Kidney epithelial cell (primary cell): ENCODE results near the gene PIGK. TPM values are rescaled to one million over a fixed set of nuclear protein-coding genes. Genes with fewer than 3 reads are reported as not detected.
A peak's percentile ranks its signal among the peaks of the same experiment; 100 is the strongest.
"Not testable (repeated sequence)": the region's sequence is repeated elsewhere in the genome, so short reads cannot be mapped to it uniquely, and the experiment has no call there.

ENCODE experiments used
- DNase-seq: peaks from one replicate; pipeline ENCODE4 v3.0.0-alpha.2; 2010; ENCODE audit warnings: low read depth
- H3K27me3 ChIP-seq: 2 replicates; pipeline ENCODE4 v1.6.0; 2011; ENCODE audit warnings: low read length; ENCODE audit not compliant: control insufficient read depth, insufficient read depth
- H3K36me3 ChIP-seq: 2 replicates; pipeline ENCODE4 v1.5.1; 2011; ENCODE audit warnings: low read length; ENCODE audit not compliant: control insufficient read depth, insufficient read depth
- H3K4me3 ChIP-seq: 2 replicates; pipeline ENCODE4 v1.5.1; 2011; ENCODE audit warnings: low read depth, mild to moderate bottlenecking, control low read depth, low read length
- CTCF ChIP-seq: IDR thresholded peaks from 2 replicates; pipeline ENCODE4 v1.5.1; 2011; ENCODE audit warnings: mild to moderate bottlenecking, moderate library complexity, low read length, control low read depth, inconsistent platforms; ENCODE audit not compliant: insufficient read depth, poor library complexity, severe bottlenecking
- total RNA-seq: library from RNA; depleted of rRNA; stranded (reverse); fragments of >200 nt; gene quantifications from 2 replicates; pipeline ENCODE4 v1.2.3, GENCODE V29; 2015

Gene PIGK
- total RNA-seq, 1 donor from 2014 or later, result 20.1 TPM

DNA sequence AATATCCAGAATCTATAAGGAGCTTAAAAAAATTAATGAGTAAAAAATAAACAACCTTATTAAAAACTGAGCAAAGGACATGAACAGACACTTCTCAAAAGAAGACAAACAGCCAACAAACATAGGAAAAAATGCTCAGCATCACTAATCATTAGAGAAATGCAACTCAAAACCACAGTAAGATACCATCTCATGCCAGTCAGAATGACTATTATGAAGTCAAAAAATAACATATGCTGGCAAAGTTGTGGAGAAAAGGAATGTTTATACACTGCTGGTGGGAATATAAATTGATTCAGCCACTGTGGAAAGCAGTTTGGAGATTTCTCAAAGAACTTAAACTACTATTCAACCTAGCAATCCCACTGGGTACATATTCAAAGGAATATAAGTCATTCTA, 25.3 kb downstream of the PIGK start:
- DNase-seq, result no peak
- TF ChIP-seq CTCF, result no peak
- Histone ChIP-seq H3K27me3 (no peaks in the 10 kb centered on the region), H3K36me3 (no peaks in the 10 kb centered on the region), H3K4me3 (no peak overlapping the region)

DNA sequence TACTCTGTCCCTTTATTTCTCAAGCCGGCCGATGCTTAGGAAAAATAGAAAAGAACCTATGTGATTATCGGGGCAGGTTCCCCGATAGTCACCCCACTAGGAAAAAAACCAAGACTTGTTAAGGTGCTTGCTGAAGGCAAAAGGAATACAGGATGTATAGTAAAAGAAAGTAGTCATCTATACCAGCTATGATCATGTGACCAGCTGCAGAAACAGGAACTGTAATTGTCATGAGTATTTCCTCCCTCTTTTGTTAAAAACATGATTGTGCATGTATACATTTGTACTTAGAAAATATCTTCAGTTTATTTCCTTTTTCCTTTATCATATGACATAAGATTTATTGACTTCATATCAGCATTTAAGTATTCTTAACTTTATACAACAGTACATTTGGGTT, 30.5 kb downstream of the PIGK start:
- no peak overlapping the region for H3K4me3 ChIP-seq
- no peak for DNase-seq
- no peaks in the 10 kb centered on the region for H3K27me3 ChIP-seq
- H3K36me3 ChIP-seq, result no peaks in the 10 kb centered on the region
- TF ChIP-seq CTCF, result no peak

DNA sequence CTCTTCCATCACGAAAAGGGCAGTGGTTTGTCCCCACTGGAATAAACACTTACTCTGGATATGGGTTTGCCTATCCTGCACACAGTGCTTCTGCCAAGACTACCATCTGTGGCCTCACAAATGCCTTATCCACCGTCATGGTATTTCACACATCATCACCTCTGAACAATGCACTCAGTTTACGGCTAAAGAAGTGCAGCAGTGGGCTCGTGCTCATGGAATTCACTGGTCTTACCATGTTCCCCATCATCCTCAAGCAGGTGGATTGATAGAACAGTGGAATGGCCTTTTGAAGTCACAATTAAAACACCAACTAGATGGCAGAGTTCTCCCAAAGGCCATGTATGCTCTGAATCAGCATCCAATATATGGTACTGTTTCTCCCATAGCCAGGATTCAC, 32.3 kb downstream of the PIGK start:
- peak; percentile 5 for DNase-seq
- not testable (repeated sequence) for H3K36me3 ChIP-seq, H3K27me3 ChIP-seq, H3K4me3 ChIP-seq

DNA sequence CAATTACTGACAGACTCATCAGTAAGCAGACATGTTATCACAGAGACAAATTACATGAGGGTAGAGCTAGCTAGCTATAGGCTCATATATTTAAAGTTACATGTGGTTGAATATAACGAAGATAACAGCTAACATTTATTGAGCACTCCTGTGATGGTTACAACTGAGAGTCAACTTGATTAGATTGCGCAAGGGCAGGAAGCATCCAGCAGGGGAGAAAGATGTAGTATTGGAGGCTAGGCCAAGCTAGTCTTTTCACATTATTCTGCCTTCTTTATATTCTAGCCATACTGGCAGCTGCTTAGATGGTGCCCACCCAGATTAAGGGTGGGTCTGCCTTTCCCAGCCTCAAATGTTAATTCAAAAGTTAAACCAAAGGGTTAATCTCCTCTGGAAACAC, 37.1 kb downstream of the PIGK start:
- Histone ChIP-seq H3K36me3 (no peaks in the 10 kb centered on the region), H3K4me3 (no peak overlapping the region), H3K27me3 (no peaks in the 10 kb centered on the region)
- no peak for TF ChIP-seq CTCF
- no peak for DNase-seq

DNA sequence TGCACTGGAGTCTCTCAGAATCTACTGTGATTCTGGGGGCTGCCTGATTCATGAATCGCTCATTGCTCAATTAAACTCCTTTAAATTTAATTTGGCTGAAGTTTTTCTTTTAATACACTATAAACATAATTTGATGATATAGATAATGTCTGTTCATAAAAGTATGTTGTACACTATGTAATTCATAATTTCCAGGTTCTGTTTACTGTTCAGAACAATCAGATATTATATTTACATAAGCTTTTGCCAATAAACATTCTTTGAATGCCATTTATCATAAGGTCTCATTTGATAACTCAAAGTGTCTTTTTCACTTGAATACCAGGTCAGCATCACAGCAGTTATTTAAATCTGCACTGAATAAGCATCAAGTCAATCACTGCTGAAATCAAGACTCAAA, 39.6 kb downstream of the PIGK start:
- TF ChIP-seq CTCF, result no peak
- Histone ChIP-seq H3K27me3 (no peaks in the 10 kb centered on the region), H3K36me3 (no peaks in the 10 kb centered on the region), H3K4me3 (no peak overlapping the region)
- DNase-seq, result no peak

GRCh38 chr1:77175230-77175844, 43.9 kb downstream of the PIGK start:
- H3K27me3 ChIP-seq, result no peaks in the 10 kb centered on the region
- H3K36me3 ChIP-seq, result no peaks in the 10 kb centered on the region
- no peak for TF ChIP-seq CTCF
- DNase-seq, result no peak
- H3K4me3 ChIP-seq, result no peak overlapping the region

DNA sequence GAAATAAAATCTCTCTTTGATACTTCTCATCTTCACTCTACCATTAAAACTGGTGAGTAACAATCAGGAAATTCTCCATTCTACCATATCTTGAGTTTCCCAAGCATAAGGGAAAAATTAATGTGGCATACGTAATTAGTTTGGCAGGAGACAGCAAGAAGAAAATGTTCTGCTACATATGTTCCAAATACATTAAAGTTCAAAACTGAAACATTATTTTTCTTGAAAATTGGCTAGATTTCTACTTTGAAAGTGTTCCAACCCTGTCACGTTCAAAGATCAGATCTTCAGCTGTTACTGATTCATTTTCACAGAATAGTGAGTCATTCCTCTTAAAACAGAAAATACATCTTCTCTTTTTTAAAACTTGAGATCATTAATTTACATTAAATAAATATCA, 48.5 kb downstream of the PIGK start:
- no peak for TF ChIP-seq CTCF
- Histone ChIP-seq H3K4me3 (no peak overlapping the region), H3K36me3 (no peaks in the 10 kb centered on the region), H3K27me3 (no peaks in the 10 kb centered on the region)
- DNase-seq, result no peak
